ENCODE measurements around the gene CYB561A3. TPM values are rescaled to one million over a fixed set of nuclear protein-coding genes. Genes with fewer than 3 reads are reported as not detected.

Gene CYB561A3
- total RNA-seq, 1 experiment from 2014 or later, result 21.7 TPM

DNA sequence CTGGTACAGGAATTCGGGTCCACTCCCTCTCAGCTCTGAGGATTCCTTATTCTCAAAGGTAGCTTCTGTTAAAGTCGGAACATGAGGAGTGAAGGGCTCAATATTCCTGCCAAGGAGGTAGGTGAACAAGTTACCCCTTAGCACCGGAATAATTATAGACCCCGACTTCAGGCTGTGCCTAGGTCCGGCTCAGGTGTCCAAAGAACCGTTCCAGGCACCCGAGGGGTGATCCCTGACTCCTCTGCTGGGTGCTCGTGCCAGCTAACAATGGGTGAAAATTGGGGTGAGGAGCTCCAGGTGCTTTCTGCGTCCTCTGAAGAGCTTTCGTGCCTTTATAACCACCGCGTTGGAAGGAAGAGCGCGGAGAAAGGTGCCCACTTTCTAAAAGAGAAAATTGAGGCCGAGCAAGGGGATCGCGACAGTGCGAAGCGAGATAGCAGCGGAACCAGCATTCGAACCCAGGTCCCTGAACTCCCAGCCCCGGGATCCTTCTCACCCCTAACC, 393 bp downstream of the CYB561A3 start:
- DNase-seq, result no peak
- no peak overlapping the region for H2AK5ac ChIP-seq (ENCODE audit: insufficient read length, low read length)
- H3K27me3 ChIP-seq (ENCODE audit: insufficient read depth, low read length), result no peaks in the 10 kb centered on the region
- H3K9ac ChIP-seq (ENCODE audit: extremely low read depth, insufficient read length, low read length), result peak overlapping the region; percentile 85
- peak overlapping the region; percentile 83 for H3K4me2 ChIP-seq (ENCODE audit: insufficient read depth, insufficient read length, low read length)
- Mint-ChIP-seq H3K27me3 (ENCODE audit: low read depth) (no peaks in the 10 kb centered on the region), H3K27ac (peak overlapping the region in 2 of 3 experiments; percentile 89 to 99; a peak in 4 of 7 replicates), H3K4me1 (peaks cover 13 to 25% of the 10 kb centered on the region in 2 experiments), H3K9me3 (no peaks in the 10 kb centered on the region; a peak in 1 of 5 replicates), H3K36me3 (ENCODE audit: insufficient read depth in 1 of 3, low read depth in 3 of 3) (peaks cover 17 to 33% (median 22%) of the 10 kb centered on the region in 3 experiments), H3K4me3 (peak overlapping the region; percentile 98 to 100)
- no peaks in the 10 kb centered on the region for H3K79me1 ChIP-seq (ENCODE audit: insufficient read depth, low read depth, low read length, poor library complexity, severe bottlenecking)
- no peak overlapping the region for H2BK12ac ChIP-seq (ENCODE audit: insufficient read length, low read depth, low read length)
- WGBS (ENCODE audit: extremely low coverage, insufficient read length, low lambda C conversion rate), result no CpG with 5 or more reads among the region's 22 CpGs
- no peak overlapping the region for H3K56ac ChIP-seq (ENCODE audit: insufficient read length, low read depth, low read length)
- H3K18ac ChIP-seq (ENCODE audit: insufficient read length, low read depth, low read length), result no peak overlapping the region
- no peak overlapping the region for H2BK20ac ChIP-seq (ENCODE audit: low read depth, low read length, poor library complexity, severe bottlenecking)
- no peak overlapping the region for H2BK5ac ChIP-seq (ENCODE audit: insufficient read length, low read length)
- H3K79me2 ChIP-seq (ENCODE audit: insufficient read depth, low read length), result peaks cover 2% of the 10 kb centered on the region; the same call in 1 of the 2 replicates
- H4K20me1 ChIP-seq (ENCODE audit: control insufficient read depth, insufficient read depth, insufficient read length), result no peaks in the 10 kb centered on the region
- H2BK15ac ChIP-seq (ENCODE audit: low read depth, low read length), result no peak overlapping the region
- TF ChIP-seq, protein P1, sequence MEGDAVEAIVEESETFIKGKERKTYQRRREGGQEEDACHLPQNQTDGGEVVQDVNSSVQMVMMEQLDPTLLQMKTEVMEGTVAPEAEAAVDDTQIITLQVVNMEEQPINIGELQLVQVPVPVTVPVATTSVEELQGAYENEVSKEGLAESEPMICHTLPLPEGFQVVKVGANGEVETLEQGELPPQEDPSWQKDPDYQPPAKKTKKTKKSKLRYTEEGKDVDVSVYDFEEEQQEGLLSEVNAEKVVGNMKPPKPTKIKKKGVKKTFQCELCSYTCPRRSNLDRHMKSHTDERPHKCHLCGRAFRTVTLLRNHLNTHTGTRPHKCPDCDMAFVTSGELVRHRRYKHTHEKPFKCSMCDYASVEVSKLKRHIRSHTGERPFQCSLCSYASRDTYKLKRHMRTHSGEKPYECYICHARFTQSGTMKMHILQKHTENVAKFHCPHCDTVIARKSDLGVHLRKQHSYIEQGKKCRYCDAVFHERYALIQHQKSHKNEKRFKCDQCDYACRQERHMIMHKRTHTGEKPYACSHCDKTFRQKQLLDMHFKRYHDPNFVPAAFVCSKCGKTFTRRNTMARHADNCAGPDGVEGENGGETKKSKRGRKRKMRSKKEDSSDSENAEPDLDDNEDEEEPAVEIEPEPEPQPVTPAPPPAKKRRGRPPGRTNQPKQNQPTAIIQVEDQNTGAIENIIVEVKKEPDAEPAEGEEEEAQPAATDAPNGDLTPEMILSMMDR (conservative IDR thresholded peaks at IDR 0.05), result no peak
- H2AFZ ChIP-seq (ENCODE audit: low read length), result no peak overlapping the region
- no peaks in the 10 kb centered on the region for H3K4me1 ChIP-seq (ENCODE audit: insufficient read depth, low read length)
- H3K23ac ChIP-seq (ENCODE audit: insufficient read length, low read depth, low read length), result no peak overlapping the region
- H3K14ac ChIP-seq (ENCODE audit: insufficient read depth, low read length), result no peak overlapping the region; the same call in 1 of the 2 replicates
- no peak overlapping the region for H4K5ac ChIP-seq (ENCODE audit: insufficient read length, low read depth, low read length)
- H4K91ac ChIP-seq (ENCODE audit: insufficient read length, low read depth, low read length), result no peak overlapping the region
- no peak overlapping the region for H3K4ac ChIP-seq (ENCODE audit: low read depth, low read length)
- H3K23me2 ChIP-seq (ENCODE audit: insufficient read length, low read depth, low read length, poor library complexity, severe bottlenecking), result peaks cover 6% of the 10 kb centered on the region
- H3T11ph ChIP-seq (ENCODE audit: low read length), result no peak overlapping the region
- H2BK120ac ChIP-seq (ENCODE audit: low read depth, low read length, poor library complexity, severe bottlenecking), result no peak overlapping the region
- no peaks in the 10 kb centered on the region for H3K9me3 ChIP-seq (ENCODE audit: control insufficient read depth, low read depth, low read length)
- no peak overlapping the region for H4K8ac ChIP-seq (replicated peaks; ENCODE audit: insufficient read length, low read depth, low read length)
- H3K27ac ChIP-seq (ENCODE audit: insufficient read length, low read depth, low read length), result no peak overlapping the region
